ENCODE data around the gene IQGAP2. TPM values are rescaled to one million over a fixed set of nuclear protein-coding genes. Genes with fewer than 3 reads are reported as not detected.

The IQGAP2 gene
- total and polyA plus RNA-seq, 2 donors, result 20.7 to 33.3 TPM

DNA sequence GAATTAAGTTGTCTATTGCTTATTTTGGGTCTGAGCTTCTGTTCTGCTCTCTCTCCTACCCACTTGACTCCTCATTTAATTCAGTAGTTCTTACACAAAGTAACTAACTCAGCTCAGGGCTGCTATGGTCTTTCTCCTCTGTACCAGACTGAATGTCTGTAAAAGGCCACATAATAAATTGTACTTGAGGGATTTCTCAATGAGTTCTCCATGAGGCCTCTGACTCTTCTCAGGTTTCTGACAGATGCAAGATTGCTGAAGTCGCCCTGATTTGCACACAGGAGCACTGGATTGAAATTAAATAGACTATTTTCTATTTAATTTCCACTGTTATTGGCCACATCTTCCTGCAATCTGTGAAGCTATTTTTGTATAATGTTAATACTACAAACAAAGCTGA lies 2.9 kb downstream of the IQGAP2 start:
- H3K27ac ChIP-seq (ENCODE audit: low read depth in 1 of 2, low read length in 1 of 2), result no peak overlapping the region
- peaks cover 3 to 9% of the 10 kb centered on the region in 2 donors for H3K27me3 ChIP-seq (ENCODE audit: control insufficient read depth in 2 of 2, insufficient read depth in 1 of 2, low read length in 1 of 2)
- H3K4me1 ChIP-seq (ENCODE audit: control insufficient read depth in 2 of 2, insufficient read depth in 2 of 2, low read length in 2 of 2), result peaks cover 16 to 34% of the 10 kb centered on the region in 2 donors
- no peak overlapping the region for H3K4me3 ChIP-seq (ENCODE audit: low read length in 2 of 2)
- DNase-seq (ENCODE audit: low read depth in 6 of 9, low spot score in 9 of 9), result no peak
- peaks cover 0 to 2% of the 10 kb centered on the region in 2 donors for H3K9me3 ChIP-seq (ENCODE audit: control insufficient read depth in 2 of 2, insufficient read depth in 1 of 2, low read length in 1 of 2)
- 52% methylated on average over 1 of the region's 1 CpG for WGBS
- H3K36me3 ChIP-seq (ENCODE audit: control insufficient read depth in 2 of 2, insufficient read depth in 2 of 2, low read length in 1 of 2), result no peaks in the 10 kb centered on the region

DNA sequence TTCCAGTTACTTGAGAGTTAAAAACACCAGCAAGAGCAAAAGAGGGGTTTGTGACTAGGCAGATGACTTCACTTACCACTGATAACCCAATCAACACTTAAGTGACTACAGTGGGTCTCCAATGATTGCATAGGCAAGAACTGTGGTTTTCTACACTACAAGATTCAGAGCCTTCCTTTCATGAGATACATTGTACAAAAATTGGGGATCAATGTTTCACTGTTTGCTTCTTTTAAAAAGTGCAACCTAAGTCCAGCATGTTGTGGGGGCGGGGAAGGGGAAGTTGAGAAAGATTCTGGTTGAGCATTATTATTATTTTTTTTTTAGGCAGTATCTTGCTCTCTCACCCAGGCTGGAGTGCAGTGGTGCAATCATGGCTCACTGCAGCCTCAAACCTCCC lies 3.6 kb downstream of the IQGAP2 start:
- Histone ChIP-seq H3K36me3 (ENCODE audit: control insufficient read depth in 2 of 2, insufficient read depth in 2 of 2, low read length in 1 of 2) (no peaks in the 10 kb centered on the region), H3K27ac (ENCODE audit: low read depth in 1 of 2, low read length in 1 of 2) (no peak overlapping the region), H3K9me3 (ENCODE audit: control insufficient read depth in 2 of 2, insufficient read depth in 1 of 2, low read length in 1 of 2) (peaks cover 0 to 1% of the 10 kb centered on the region in 2 donors), H3K4me3 (ENCODE audit: low read length in 2 of 2) (no peak overlapping the region), H3K27me3 (ENCODE audit: control insufficient read depth in 2 of 2, insufficient read depth in 1 of 2, low read length in 1 of 2) (peaks cover 0 to 6% of the 10 kb centered on the region in 2 donors), H3K4me1 (ENCODE audit: control insufficient read depth in 2 of 2, insufficient read depth in 2 of 2, low read length in 2 of 2) (peaks cover 16 to 30% of the 10 kb centered on the region in 2 donors)
- DNase-seq (ENCODE audit: low read depth in 6 of 9, low spot score in 9 of 9), result no peak
- WGBS, result 93% methylated on average over 1 of the region's 1 CpG

DNA sequence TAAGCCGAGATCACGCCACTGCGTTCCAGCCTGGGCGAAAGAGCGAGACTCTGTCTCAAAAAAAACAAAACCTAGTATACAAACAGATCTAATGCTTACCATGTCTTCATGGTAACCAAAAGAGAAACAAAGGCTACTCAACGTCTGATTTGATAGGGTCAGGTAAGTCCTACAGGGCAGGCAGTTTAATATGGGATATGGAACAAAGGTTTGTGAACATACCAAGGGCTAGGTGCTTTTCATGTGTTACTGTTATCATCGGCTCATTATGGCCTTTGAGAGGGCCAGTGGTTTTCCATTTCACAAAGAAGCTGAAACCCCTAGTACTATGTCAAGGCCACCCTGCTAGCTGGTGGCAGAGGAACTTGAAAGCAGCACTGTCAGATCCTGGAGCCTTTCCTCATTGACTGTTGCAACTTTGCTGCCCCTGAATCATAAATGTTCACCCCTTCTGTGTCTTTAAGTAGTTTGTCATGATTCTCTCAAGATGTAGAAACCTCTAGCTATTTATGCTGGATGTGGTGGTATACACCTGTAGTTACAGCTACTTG lies 5.1 kb downstream of the IQGAP2 start:
- Histone ChIP-seq H3K4me3 (ENCODE audit: low read length in 2 of 2) (no peak overlapping the region), H3K27me3 (ENCODE audit: control insufficient read depth in 2 of 2, insufficient read depth in 1 of 2, low read length in 1 of 2) (no peaks in the 10 kb centered on the region), H3K4me1 (ENCODE audit: control insufficient read depth in 2 of 2, insufficient read depth in 2 of 2, low read length in 2 of 2) (peaks cover 10 to 18% of the 10 kb centered on the region in 2 donors), H3K27ac (ENCODE audit: low read depth in 1 of 2, low read length in 1 of 2) (no peak overlapping the region), H3K36me3 (ENCODE audit: control insufficient read depth in 2 of 2, insufficient read depth in 2 of 2, low read length in 1 of 2) (no peaks in the 10 kb centered on the region), H3K9me3 (ENCODE audit: control insufficient read depth in 2 of 2, insufficient read depth in 1 of 2, low read length in 1 of 2) (no peaks in the 10 kb centered on the region)
- no peak for DNase-seq (ENCODE audit: low read depth in 6 of 9, low spot score in 9 of 9)
- 95% methylated on average over 7 of the region's 7 CpGs for WGBS

DNA sequence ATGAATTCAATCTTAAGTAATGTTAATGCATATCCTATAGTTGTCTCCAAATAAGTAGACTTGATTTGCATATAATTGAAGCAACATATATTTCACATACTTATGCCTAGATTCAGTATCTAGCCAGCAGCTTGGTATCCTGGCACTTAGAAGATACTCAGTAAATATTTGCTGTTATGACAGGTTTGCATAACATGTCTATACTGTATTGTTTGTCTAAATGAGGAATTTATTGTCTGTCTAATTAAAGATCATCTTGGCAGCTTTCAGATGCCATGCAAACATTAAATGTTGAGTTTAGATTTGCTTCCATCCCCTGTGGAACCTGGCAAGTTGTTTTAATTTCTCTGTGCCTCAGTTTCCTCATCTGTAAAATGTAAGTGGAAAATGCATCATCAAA lies 9.4 kb downstream of the IQGAP2 start:
- Histone ChIP-seq H3K27me3 (ENCODE audit: control insufficient read depth in 2 of 2, insufficient read depth in 1 of 2, low read length in 1 of 2) (no peaks in the 10 kb centered on the region), H3K4me1 (ENCODE audit: control insufficient read depth in 2 of 2, insufficient read depth in 2 of 2, low read length in 2 of 2) (no peaks in the 10 kb centered on the region), H3K27ac (ENCODE audit: low read depth in 1 of 2, low read length in 1 of 2) (no peak overlapping the region), H3K4me3 (ENCODE audit: low read length in 2 of 2) (no peak overlapping the region), H3K9me3 (ENCODE audit: control insufficient read depth in 2 of 2, insufficient read depth in 1 of 2, low read length in 1 of 2) (no peaks in the 10 kb centered on the region), H3K36me3 (ENCODE audit: control insufficient read depth in 2 of 2, insufficient read depth in 2 of 2, low read length in 1 of 2) (no peaks in the 10 kb centered on the region)
- DNase-seq (ENCODE audit: low read depth in 6 of 9, low spot score in 9 of 9), result no peak

DNA sequence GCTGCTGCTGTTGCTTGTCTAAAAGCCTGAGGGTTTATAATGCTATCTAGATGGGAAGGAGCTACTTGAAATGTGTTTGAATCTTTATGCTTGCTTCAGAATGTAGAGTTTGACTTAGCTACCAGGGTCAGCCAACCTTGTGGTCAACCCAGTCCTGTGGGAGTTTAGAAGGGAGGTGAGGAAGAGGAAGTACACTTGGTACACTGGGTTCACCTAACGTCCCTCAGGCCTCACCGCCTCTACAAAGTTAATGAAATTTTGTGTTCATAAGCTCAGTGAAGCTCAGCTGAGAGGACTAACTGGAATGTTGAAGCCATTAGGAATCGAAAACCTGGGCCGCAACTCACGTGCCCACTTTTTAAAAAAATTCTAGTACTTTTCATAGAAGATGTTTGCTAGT lies 10.7 kb downstream of the IQGAP2 start:
- no peak for DNase-seq (ENCODE audit: low read depth in 6 of 9, low spot score in 9 of 9)
- Histone ChIP-seq H3K4me1 (ENCODE audit: control insufficient read depth in 2 of 2, insufficient read depth in 2 of 2, low read length in 2 of 2) (no peaks in the 10 kb centered on the region), H3K27me3 (ENCODE audit: control insufficient read depth in 2 of 2, insufficient read depth in 1 of 2, low read length in 1 of 2) (no peaks in the 10 kb centered on the region), H3K9me3 (ENCODE audit: control insufficient read depth in 2 of 2, insufficient read depth in 1 of 2, low read length in 1 of 2) (no peaks in the 10 kb centered on the region), H3K4me3 (ENCODE audit: low read length in 2 of 2) (no peak overlapping the region), H3K36me3 (ENCODE audit: control insufficient read depth in 2 of 2, insufficient read depth in 2 of 2, low read length in 1 of 2) (no peaks in the 10 kb centered on the region), H3K27ac (ENCODE audit: low read depth in 1 of 2, low read length in 1 of 2) (no peak overlapping the region)
- 89% methylated on average over 5 of the region's 5 CpGs for WGBS

DNA sequence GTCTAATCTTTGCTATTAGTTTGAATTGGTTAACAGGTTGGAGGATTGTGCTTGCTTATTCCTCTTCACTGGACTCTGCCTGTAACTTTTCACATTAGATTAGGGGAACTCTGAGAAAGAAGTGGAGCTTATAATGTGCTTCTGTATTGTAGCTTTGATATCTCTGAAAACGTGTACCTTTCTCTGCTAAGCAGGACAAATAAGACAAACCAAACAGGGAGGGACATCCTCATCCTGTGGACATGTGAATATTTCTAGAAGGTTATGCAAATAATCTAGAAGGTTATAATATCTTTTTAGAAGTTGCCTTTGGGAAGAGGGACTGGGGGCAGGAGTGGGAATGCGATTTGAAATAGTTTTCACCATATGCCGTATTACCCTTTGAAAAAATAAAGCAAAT lies 11.7 kb downstream of the IQGAP2 start:
- Histone ChIP-seq H3K9me3 (ENCODE audit: control insufficient read depth in 2 of 2, insufficient read depth in 1 of 2, low read length in 1 of 2) (no peaks in the 10 kb centered on the region), H3K27me3 (ENCODE audit: control insufficient read depth in 2 of 2, insufficient read depth in 1 of 2, low read length in 1 of 2) (no peaks in the 10 kb centered on the region), H3K4me3 (ENCODE audit: low read length in 2 of 2) (no peak overlapping the region), H3K4me1 (ENCODE audit: control insufficient read depth in 2 of 2, insufficient read depth in 2 of 2, low read length in 2 of 2) (no peaks in the 10 kb centered on the region), H3K36me3 (ENCODE audit: control insufficient read depth in 2 of 2, insufficient read depth in 2 of 2, low read length in 1 of 2) (no peaks in the 10 kb centered on the region), H3K27ac (ENCODE audit: low read depth in 1 of 2, low read length in 1 of 2) (no peak overlapping the region)
- DNase-seq (ENCODE audit: low read depth in 6 of 9, low spot score in 9 of 9), result no peak
- WGBS, result 79% methylated on average over 3 of the region's 3 CpGs

DNA sequence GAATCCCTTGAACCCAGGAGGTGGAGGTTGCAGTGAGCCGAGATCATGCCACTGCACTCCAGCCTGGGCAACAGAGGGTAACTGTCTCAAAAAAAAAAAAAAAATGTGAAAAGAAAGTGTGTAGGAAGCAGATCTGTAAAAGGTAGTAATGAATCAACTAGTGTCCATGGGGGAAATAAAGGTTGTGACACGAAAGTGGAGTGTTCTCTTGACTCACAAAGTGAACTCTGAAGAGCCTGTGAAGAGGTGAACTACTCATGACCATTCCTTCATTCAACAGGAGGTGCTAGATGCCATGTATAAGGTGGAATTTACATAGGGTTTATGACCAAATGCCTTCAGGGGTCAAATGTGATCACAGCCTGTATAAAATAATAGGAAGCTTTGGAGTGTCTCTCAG lies 12.8 kb downstream of the IQGAP2 start:
- no peak for DNase-seq (ENCODE audit: low read depth in 6 of 9, low spot score in 9 of 9)
- Histone ChIP-seq H3K36me3 (ENCODE audit: control insufficient read depth in 2 of 2, insufficient read depth in 2 of 2, low read length in 1 of 2) (no peaks in the 10 kb centered on the region), H3K9me3 (ENCODE audit: control insufficient read depth in 2 of 2, insufficient read depth in 1 of 2, low read length in 1 of 2) (no peaks in the 10 kb centered on the region), H3K4me1 (ENCODE audit: control insufficient read depth in 2 of 2, insufficient read depth in 2 of 2, low read length in 2 of 2) (no peaks in the 10 kb centered on the region), H3K27me3 (ENCODE audit: control insufficient read depth in 2 of 2, insufficient read depth in 1 of 2, low read length in 1 of 2) (no peaks in the 10 kb centered on the region), H3K27ac (ENCODE audit: low read depth in 1 of 2, low read length in 1 of 2) (no peak overlapping the region), H3K4me3 (ENCODE audit: low read length in 2 of 2) (no peak overlapping the region)
- 97% methylated on average over 2 of the region's 2 CpGs for WGBS

DNA sequence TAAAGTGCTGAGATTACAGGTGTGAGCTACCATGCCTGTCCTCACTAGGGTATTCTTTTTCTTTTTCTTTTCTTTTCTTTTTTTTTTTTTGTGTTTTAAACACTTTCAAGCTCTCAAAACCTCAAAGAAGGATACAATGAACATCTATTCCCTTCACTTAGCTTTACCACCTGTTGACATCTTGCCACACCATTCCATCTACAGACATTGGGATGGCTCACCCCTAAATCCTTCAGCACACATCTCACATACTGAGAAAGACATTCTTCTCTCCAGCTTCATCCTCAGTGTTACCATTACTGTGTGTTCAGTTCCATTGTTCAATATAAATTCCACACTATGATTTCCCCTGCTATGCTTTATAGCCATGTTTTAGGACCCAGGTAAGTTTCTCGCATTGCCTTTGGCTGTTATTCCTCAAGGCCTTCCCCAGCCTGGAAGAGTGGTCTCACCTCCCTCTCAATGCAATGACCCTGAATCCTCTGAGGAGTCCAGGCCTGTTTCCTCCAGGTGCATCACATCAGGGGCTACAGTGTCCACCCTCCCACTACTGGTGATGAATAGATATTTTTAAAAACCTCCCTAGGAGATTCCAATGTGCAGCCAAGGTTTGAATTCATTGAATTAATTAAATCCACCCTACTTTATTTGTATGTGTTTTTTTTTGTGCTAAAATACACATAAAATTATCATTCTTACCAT lies 16.7 kb downstream of the IQGAP2 start:
- no peak overlapping the region for H3K4me3 ChIP-seq (ENCODE audit: low read length in 2 of 2)
- no peaks in the 10 kb centered on the region for H3K9me3 ChIP-seq (ENCODE audit: control insufficient read depth in 2 of 2, insufficient read depth in 1 of 2, low read length in 1 of 2)
- no peaks in the 10 kb centered on the region for H3K36me3 ChIP-seq (ENCODE audit: control insufficient read depth in 2 of 2, insufficient read depth in 2 of 2, low read length in 1 of 2)
- no peak overlapping the region for H3K27ac ChIP-seq (ENCODE audit: low read depth in 1 of 2, low read length in 1 of 2)
- 100% methylated on average over 1 of the region's 1 CpG for WGBS
- no peaks in the 10 kb centered on the region for H3K4me1 ChIP-seq (ENCODE audit: control insufficient read depth in 2 of 2, insufficient read depth in 2 of 2, low read length in 2 of 2)
- H3K27me3 ChIP-seq (ENCODE audit: control insufficient read depth in 2 of 2, insufficient read depth in 1 of 2, low read length in 1 of 2), result no peaks in the 10 kb centered on the region
- no peak for DNase-seq (ENCODE audit: low read depth in 6 of 9, low spot score in 9 of 9)

DNA sequence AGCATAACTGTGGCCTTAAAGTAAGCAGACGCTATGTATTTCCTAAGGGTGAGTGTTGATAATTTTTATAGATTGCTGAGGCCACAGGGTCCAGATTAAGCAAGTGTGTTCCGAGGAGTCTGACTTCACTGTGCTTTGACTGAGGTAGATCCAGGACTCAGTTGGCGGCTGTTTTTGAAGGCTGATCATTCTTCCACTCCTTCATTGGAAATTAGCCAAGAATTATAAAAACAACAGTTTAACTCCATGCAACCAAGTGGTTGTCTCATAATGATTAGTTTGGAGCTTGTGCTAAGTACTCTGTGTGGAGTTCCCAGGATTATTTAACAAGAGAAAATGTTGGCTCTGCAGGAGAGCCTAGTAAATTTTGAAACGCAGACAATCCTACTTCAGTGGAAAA lies 19.1 kb downstream of the IQGAP2 start:
- Histone ChIP-seq H3K4me3 (ENCODE audit: low read length in 2 of 2) (no peak overlapping the region), H3K9me3 (ENCODE audit: control insufficient read depth in 2 of 2, insufficient read depth in 1 of 2, low read length in 1 of 2) (no peaks in the 10 kb centered on the region), H3K36me3 (ENCODE audit: control insufficient read depth in 2 of 2, insufficient read depth in 2 of 2, low read length in 1 of 2) (no peaks in the 10 kb centered on the region), H3K27ac (ENCODE audit: low read depth in 1 of 2, low read length in 1 of 2) (no peak overlapping the region), H3K4me1 (ENCODE audit: control insufficient read depth in 2 of 2, insufficient read depth in 2 of 2, low read length in 2 of 2) (no peaks in the 10 kb centered on the region), H3K27me3 (ENCODE audit: control insufficient read depth in 2 of 2, insufficient read depth in 1 of 2, low read length in 1 of 2) (no peaks in the 10 kb centered on the region)
- DNase-seq (ENCODE audit: low read depth in 6 of 9, low spot score in 9 of 9), result no peak
- WGBS, result 95% methylated on average over 4 of the region's 4 CpGs

Data from thymus (tissue), 11 donors.